Activated T-cell treated with anti-CD3 and anti-CD28 coated beads, Interleukin-2, amount 50 U/mL, for 48 hours (primary cell): ENCODE measurements around the gene ALS2CL.

Experiments used
- DNase-seq, 2 experiments: peaks; one replicate each; pipeline ENCODE4 v3.0.0-alpha.2; 2020

Gene ALS2CL

GRCh38 chr3:46624975-46625490 is 68.4 kb downstream of the ALS2CL start:
- no peak for DNase-seq

GRCh38 chr3:46624533-46624932 is 68.9 kb downstream of the ALS2CL start:
- DNase-seq: no peak

- no peak for DNase-seq
Measured at GRCh38 chr3:46619845-46620778, 73.4 kb downstream of the ALS2CL start.
